ENCODE data around the gene SLC39A3.

SLC39A3 gene

DNA sequence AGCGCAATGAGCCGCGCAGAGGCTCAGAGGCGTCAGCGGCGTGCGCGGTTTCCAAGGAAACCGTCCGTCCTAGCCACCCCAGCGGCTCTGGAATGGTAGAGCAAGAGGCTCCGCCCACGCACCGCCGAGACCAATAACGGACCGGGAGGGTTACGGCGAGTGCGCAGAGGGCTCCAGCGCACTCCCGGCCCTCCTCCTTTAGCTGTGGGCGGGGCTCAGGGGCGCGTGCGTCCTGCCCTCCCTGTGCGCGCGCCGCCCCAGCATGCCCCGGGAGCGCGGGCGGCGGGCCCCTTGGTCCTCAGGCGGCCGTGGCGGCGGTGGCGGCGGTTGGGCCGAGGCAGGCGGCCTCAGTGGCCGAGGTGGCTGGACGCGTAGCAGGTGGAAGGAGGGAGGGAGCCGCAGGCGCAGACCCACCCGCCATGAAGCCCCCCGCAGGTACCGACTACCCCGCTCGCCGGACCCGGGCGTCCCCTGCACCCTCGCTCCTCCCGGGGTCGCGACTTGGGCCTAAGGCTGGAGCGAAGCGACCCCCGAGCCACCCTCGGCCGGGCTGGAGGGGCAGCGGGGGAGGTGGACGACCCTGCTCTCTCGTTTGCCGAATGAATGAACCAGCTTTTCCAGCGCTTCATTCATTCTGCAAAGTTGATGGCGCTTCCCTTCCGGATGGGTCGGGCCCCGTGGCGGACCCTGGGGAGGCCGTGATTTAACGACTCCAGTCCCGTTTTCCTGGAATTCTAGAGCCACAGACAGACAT is 45.6 kb upstream of the SLC39A3 start, which contains the start of gene THOP1:
Gene THOP1, plus strand, starts transcription at position 260 of the 754 bp plus-strand sequence. Its CDS starts 160 bp downstream, at position 420.
- TF ChIP-seq, protein P1, sequence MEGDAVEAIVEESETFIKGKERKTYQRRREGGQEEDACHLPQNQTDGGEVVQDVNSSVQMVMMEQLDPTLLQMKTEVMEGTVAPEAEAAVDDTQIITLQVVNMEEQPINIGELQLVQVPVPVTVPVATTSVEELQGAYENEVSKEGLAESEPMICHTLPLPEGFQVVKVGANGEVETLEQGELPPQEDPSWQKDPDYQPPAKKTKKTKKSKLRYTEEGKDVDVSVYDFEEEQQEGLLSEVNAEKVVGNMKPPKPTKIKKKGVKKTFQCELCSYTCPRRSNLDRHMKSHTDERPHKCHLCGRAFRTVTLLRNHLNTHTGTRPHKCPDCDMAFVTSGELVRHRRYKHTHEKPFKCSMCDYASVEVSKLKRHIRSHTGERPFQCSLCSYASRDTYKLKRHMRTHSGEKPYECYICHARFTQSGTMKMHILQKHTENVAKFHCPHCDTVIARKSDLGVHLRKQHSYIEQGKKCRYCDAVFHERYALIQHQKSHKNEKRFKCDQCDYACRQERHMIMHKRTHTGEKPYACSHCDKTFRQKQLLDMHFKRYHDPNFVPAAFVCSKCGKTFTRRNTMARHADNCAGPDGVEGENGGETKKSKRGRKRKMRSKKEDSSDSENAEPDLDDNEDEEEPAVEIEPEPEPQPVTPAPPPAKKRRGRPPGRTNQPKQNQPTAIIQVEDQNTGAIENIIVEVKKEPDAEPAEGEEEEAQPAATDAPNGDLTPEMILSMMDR (IDR thresholded peaks at IDR 0.05; ENCODE audit: low read depth, low read length, poor library complexity, severe bottlenecking): no peak
- no peak for TF ChIP-seq EZH2phosphoT487 (IDR thresholded peaks at IDR 0.05; ENCODE audit: borderline replicate concordance, low read length)
- peak within 1 kb of the TSS; percentile 81 for H3K27ac ChIP-seq (ENCODE audit: low read depth, low read length)

DNA sequence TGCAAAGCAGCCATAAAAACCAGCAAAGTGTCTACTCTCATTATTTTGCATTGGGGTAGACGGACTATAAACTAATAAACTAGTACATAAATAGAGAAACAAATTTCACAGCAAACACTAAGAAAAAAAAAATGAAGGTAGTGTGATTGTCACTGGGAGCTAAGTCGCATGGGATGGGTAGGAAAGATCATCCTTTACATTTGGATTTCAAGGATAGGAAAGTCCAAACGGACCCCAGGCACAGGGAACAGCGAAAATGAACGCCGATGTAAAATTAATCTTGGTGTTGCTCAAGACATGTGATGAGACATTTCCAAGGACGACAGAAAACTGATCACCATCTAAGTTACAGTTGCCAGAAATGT is 43.9 kb upstream of the SLC39A3 start:
- H3K9me2 ChIP-seq (replicated peaks; ENCODE audit: control insufficient read depth, low read length): no peaks in the 10 kb centered on the region
- TF ChIP-seq, protein P1 (IDR thresholded peaks at IDR 0.05; ENCODE audit: low read depth, low read length, poor library complexity, severe bottlenecking): no peak
- peaks cover 73% of the 10 kb centered on the region for H3K4me1 ChIP-seq (ENCODE audit: control insufficient read depth, low read length)
- H3F3A ChIP-seq (ENCODE audit: control insufficient read depth, insufficient read depth): peaks cover 5% of the 10 kb centered on the region
- H3K36me3 ChIP-seq (ENCODE audit: control insufficient read depth, low read length): peaks cover 66% of the 10 kb centered on the region
- no peaks in the 10 kb centered on the region for H3K9me3 ChIP-seq (ENCODE audit: control insufficient read depth, insufficient read depth, low read length)
- peak overlapping the region; percentile 94 for H3K4me3 ChIP-seq (ENCODE audit: low read length)
- peak overlapping the region; percentile 93 for H3K4me2 ChIP-seq (ENCODE audit: low read length)
- peak overlapping the region; percentile 81 for H3K27ac ChIP-seq (ENCODE audit: low read depth, low read length)
- H3K27me3 ChIP-seq (ENCODE audit: control insufficient read depth, low read length): no peaks in the 10 kb centered on the region
- peaks cover 30% of the 10 kb centered on the region for H4K20me1 ChIP-seq (ENCODE audit: control insufficient read depth, insufficient read depth, low read depth, low read length)
- peaks cover 85% of the 10 kb centered on the region for H3K79me2 ChIP-seq (ENCODE audit: control insufficient read depth, low read length)

More for the DNA sequence above, 45.6 kb upstream of the SLC39A3 start, which contains the start of gene THOP1:
- Histone ChIP-seq H3K79me2 (ENCODE audit: control insufficient read depth, low read length) (peaks cover 84% of the 10 kb centered on the region), H3K9me3 (ENCODE audit: control insufficient read depth, insufficient read depth, low read length) (no peaks in the 10 kb centered on the region), H3K27me3 (ENCODE audit: control insufficient read depth, low read length) (no peaks in the 10 kb centered on the region), H4K20me1 (ENCODE audit: control insufficient read depth, insufficient read depth, low read depth, low read length) (peaks cover 26% of the 10 kb centered on the region), H3K9me2 (replicated peaks; ENCODE audit: control insufficient read depth, low read length) (no peaks in the 10 kb centered on the region), H3K4me1 (ENCODE audit: control insufficient read depth, low read length) (peaks cover 68% of the 10 kb centered on the region), H3F3A (ENCODE audit: control insufficient read depth, insufficient read depth) (peaks cover 5% of the 10 kb centered on the region), H3K36me3 (ENCODE audit: control insufficient read depth, low read length) (peaks cover 59% of the 10 kb centered on the region), H3K4me2 (ENCODE audit: low read length) (peak within 1 kb of the TSS; percentile 93), H3K4me3 (ENCODE audit: low read length) (peak within 1 kb of the TSS; percentile 97)

DNA sequence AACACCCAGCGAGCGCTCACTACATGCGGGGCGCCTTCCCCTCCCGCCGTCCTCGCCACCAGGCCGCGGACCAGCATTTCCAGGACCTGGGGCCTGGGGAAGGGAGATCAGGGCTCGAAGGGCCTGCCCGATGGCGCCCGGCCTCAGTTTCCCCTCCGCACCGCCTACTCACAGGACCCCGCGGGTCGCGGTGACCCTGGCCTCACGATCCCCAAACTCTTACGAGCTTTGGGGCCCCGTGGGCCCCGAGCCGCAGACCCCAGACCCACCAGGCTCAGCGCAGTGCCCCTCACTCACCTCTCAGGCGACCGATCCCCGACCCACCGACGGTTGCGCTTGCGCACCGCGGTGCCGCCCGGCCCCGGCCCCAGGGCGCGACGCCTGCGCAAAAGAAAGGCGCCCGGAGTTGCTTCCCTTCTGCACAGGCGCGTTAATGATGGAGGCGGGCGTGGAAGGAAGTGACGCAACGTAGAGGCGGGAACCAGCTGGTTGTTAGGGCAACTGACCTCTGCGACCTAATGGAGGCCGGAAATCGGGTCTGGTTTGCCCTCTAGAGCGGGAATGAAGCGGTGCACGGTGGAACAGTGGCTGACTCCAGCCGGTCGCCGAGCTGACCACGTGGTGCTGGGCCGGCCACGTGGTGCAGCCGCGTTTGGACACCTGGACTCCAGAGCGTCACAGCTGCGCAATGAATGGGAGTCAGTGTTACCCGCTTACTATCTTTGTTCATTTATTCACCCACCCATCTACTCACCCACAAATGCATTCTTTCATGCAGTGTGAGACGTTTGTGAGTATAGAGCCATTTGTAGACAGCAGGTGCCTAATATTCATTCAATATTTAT is 43.3 kb upstream of the SLC39A3 start, which contains the start of gene SGTA:
Gene SGTA, minus strand, starts transcription at position 338 of the 845 bp plus-strand sequence. CDS start 14,205 bp downstream, outside the sequence.
- H4K20me1 ChIP-seq (ENCODE audit: control insufficient read depth, insufficient read depth, low read depth, low read length): peaks cover 28% of the 10 kb centered on the region

More for the DNA sequence above, 43.3 kb upstream of the SLC39A3 start, which contains the start of gene SGTA:
- Histone ChIP-seq H3K9me3 (ENCODE audit: control insufficient read depth, insufficient read depth, low read length) (no peaks in the 10 kb centered on the region), H3K9me2 (replicated peaks; ENCODE audit: control insufficient read depth, low read length) (no peaks in the 10 kb centered on the region), H3F3A (ENCODE audit: control insufficient read depth, insufficient read depth) (peaks cover 5% of the 10 kb centered on the region), H3K27ac (ENCODE audit: low read depth, low read length) (peak within 1 kb of the TSS; percentile 81), H3K4me2 (ENCODE audit: low read length) (peak within 1 kb of the TSS; percentile 93), H3K4me1 (ENCODE audit: control insufficient read depth, low read length) (peaks cover 72% of the 10 kb centered on the region), H3K79me2 (ENCODE audit: control insufficient read depth, low read length) (peaks cover 85% of the 10 kb centered on the region), H3K36me3 (ENCODE audit: control insufficient read depth, low read length) (peaks cover 68% of the 10 kb centered on the region), H3K4me3 (ENCODE audit: low read length) (peak within 1 kb of the TSS; percentile 94), H3K27me3 (ENCODE audit: control insufficient read depth, low read length) (no peaks in the 10 kb centered on the region)
- TF ChIP-seq, protein P1 (IDR thresholded peaks at IDR 0.05; ENCODE audit: low read depth, low read length, poor library complexity, severe bottlenecking): peak; percentile 44
- TF ChIP-seq EZH2phosphoT487 (IDR thresholded peaks at IDR 0.05; ENCODE audit: borderline replicate concordance, low read length): no peak

Data from DOHH2 (cell line).